GM12874 (cell line): Measurements from ENCODE around the gene MYO19.

ENCODE experiments used
- TF ChIP-seq, protein P1 (sequence below): IDR thresholded peaks from 2 replicates; pipeline ENCODE4 v1.5.1; 2011; ENCODE audit warnings: low read depth, mild to moderate bottlenecking, control low read depth, low read length, moderate library complexity; ENCODE audit not compliant: insufficient read depth

Gene MYO19

DNA sequence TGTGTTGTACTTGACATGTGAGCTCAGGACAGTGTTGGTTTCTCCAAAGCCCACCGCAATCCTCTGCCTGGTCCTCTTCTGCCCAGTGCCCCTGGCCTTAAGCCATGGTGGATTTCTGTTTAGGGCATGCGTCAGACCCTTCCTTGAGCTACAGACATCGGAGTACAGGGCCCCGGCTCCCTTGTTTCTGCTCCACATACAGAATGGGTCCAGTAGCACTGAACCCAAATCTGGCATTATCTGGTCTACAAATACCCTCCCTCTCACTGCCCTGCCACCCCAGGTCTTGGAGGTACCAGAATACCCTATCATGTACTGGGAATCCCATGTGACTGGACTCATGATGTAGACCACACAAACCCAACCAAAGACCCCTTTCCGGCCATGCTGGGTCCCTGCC is 75.6 kb downstream of the MYO19 start:
- TF ChIP-seq, protein P1, sequence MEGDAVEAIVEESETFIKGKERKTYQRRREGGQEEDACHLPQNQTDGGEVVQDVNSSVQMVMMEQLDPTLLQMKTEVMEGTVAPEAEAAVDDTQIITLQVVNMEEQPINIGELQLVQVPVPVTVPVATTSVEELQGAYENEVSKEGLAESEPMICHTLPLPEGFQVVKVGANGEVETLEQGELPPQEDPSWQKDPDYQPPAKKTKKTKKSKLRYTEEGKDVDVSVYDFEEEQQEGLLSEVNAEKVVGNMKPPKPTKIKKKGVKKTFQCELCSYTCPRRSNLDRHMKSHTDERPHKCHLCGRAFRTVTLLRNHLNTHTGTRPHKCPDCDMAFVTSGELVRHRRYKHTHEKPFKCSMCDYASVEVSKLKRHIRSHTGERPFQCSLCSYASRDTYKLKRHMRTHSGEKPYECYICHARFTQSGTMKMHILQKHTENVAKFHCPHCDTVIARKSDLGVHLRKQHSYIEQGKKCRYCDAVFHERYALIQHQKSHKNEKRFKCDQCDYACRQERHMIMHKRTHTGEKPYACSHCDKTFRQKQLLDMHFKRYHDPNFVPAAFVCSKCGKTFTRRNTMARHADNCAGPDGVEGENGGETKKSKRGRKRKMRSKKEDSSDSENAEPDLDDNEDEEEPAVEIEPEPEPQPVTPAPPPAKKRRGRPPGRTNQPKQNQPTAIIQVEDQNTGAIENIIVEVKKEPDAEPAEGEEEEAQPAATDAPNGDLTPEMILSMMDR, result no peak
